ENCODE measurements around the gene SLC35E3.
"Not testable (repeated sequence)": the region's sequence is repeated elsewhere in the genome, so short reads cannot be mapped to it uniquely, and the experiment has no call there.

The SLC35E3 gene

DNA sequence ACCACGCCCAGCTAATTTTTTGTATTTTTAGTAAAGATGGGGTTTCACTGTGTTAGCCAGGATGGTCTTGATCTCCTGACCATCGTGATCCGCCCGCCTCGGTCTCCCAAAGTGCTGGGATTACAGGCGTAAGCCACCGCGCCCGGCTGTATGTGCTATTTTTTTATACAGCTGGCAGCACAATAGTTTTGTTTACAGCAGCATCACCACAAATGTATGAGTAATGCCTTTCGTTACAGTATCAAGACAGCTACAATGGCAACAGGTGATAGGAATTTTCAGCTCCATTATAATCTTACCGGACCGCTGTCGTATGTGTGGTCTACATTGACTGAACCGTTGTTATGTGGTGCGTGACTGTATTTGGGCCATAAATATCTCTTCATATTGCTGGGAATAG, 50.4 kb downstream of the SLC35E3 start:
- FAIRE-seq = no peak

DNA sequence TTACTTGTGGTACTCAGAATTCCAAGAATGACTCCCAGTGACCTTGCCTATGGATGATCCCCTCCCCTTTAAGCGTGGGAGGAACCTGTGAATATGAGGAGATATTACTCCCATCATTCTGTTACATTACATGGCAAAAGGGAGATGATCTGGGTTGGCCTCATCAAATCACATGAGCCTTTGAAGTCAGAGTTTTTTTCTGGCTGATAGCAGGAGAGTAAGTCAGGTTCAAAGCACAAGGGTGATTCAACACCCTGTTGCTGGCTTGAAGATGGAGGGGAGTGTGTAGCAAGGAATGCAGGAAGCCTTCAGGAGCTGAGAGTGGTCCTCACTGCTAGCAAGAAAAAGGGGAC, 52.9 kb downstream of the SLC35E3 start:
- no peak for FAIRE-seq

DNA sequence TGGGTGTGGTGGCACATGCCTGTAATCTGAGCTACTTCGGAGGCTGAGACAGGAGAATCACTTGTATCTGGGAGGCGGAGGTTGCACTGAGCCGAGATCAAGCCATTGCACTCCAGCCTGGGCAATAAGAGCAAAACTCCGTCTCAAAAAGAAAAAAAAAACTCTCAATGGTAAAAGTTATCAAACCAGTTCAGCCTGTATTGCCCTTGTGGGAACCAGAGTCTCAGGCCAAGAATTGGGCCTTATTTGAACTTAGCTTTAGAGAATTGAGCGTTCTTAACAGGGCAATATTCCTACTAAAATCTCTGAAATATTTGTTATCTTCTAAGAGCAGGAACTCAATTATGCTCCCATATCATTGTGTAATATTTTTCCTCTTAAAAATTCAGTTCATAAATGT, 54.3 kb downstream of the SLC35E3 start:
- no peak for FAIRE-seq

DNA sequence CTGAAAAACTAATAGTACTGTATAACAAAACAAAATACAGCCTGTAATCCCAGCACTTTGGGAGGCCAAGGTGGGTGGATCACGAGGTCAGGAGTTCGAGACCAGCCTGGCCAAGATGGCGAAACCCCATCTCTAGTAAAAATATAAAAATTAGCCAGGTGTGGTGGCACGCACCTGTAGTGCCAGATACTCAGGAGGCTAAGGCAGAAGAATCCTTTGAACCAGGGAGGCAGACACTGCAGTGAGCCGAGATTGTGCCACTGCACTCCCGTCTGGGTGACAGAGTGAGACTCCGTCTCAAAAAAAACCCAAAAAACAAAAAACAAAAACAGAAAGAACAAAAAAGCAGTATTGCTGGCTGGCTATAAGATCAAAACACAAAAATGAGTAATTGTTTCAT, 55.1 kb downstream of the SLC35E3 start:
- FAIRE-seq = not testable (repeated sequence)

DNA sequence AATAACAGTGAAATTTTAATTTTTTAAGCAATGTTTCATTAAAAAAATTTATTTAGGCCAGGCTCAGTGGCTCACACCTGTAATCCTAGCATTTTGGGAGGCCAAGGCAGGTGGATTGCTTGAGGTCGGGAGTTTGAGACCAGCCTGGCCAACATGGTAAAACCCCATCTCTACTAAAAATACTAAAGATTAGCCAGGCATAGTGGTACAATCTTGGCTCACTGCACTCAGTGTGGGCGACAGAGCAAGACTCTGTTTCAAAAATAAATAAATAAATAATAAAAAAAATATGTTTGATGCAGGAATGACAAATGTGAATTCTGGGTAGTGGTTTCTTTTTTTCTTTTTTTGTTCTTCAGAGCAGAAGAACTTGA, 56.4 kb downstream of the SLC35E3 start:
- not testable (repeated sequence) for FAIRE-seq

DNA sequence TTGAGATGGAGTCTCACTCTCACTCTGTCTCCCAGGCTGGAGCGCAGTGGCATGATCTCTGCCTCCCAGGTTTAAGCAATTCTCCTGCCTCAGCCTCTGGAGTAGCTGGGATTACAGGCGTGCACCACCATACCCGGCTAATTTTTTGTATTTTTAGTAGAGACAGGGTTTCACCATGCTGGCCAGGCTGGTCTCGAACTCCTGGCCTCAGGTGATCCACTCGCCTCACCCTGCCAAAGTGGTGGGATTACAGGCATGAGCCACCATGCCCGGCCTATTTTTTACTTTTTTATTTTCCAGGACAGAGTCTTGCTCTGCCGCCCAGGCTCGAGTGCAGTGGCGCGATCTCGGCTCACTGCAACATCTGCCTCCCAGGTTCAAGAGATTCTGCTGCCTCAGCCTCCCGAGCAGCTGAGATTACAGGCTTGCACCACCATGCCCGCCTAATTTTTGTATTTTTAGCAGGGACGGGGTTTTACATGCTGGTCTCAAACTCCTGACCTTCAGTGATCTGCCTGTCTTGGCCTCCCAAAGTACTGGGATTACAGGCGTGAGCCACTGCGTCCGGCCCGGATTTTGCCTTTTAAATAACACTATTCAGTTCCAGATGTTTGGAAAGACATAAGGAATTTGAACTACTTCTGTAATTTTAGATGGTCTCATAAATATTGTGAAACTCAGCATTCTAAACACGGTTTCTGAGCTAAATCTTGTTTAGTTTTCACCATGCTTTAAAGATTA, 57.1 kb downstream of the SLC35E3 start:
- not testable (repeated sequence) for FAIRE-seq

DNA sequence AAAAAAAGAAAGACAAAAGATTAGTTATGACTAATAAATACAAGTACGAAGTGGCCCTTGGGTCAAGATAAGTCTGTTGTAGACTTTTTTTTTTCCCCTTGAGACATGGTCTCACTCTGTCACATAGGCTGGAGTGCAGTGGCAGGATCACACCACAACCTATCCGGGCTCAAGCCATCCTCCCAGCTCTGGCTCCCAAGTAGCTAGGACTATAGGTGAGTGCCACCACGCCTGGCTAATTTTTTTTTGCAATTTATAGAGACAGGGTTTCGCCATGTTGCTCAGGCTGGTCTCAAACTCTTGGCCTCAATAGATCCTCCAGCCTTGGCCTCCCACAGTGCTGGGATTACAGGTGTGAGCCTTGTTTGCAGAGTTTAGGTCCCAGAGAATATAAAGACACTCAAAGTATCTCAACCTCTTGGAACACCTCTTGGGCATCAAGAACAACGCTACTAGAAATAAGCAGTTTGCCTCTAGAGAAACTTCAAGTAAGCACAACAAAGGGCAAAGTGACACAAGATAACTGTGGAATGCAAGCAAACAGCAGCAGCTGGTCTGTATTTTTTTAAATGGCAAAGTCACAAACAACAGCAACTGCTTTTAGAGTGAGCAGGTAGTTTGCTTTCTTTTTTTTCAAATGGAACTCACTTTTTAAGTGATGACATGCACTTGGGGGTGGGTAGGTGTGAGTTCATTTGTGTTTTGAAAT, 58.1 kb downstream of the SLC35E3 start:
- FAIRE-seq = no peak

DNA sequence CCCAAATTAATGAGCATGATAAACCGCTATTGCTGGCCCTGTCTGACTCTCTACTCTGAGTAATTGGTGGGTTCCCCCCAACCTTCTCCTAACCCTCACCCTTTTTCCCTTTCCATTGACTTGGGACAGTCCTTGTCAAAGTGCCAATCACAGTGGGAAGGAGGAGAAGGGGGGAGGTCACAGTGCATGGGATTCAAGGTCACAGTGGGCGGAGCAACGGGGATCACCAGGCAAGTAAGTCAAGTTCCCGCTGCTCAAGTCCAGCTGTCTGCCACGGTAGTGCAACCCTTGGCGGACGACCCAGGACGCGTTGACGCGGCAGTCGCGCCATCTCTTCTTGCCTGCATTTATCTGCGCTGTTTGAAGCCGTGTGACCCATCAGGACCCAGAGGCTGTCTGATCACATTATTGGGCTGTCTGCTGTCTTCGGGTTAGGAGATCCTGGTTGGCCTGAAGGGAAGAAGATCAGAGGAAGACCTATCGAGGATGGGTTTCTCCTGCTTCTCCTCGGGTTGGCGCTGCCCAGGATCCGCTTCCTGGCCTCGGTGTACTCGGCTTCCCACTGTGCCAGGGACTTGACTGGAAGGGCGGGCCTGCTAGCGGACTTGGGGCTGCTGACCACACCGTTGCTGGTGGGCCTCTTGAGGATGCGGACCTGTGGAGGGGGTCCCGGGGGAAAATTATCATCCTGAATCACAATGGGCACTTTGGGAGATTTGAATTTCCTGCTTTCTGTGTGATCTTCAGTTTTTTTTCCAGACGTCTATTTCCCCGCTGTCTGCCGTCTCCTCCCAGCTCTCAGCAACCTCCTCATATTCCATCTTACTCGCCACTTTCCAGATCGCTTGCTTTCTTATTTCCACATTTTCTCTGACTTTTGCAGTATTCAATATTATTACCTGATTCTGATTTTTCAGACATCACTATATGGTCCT, 58.9 kb downstream of the SLC35E3 start:
- no peak for FAIRE-seq

DNA sequence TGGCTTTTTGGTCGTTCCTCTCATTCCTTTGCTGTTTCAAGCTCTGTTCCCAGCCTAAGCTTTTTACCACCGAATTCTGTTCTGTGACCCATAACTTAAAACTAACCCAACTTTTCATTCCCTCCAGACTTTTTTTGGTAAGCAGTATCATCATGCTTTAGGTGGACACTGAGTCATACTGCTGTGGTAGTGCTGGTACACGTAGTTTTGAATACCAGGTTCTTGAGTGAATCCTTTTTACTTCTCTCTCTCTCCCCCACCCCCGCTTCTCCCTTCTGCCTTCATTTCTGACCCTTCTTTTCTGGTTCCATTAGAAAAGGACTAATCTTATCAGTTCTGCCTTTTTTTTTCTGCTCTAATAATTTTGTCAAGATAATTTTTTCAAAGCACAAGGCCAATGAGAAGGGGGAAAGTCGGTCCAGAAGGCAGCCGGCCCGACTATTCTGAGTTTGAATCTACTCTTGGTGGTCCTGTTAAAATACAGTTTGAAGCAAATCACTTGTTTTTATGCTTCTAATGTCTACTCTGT, 59.7 kb downstream of the SLC35E3 start:
- no peak for FAIRE-seq

DNA sequence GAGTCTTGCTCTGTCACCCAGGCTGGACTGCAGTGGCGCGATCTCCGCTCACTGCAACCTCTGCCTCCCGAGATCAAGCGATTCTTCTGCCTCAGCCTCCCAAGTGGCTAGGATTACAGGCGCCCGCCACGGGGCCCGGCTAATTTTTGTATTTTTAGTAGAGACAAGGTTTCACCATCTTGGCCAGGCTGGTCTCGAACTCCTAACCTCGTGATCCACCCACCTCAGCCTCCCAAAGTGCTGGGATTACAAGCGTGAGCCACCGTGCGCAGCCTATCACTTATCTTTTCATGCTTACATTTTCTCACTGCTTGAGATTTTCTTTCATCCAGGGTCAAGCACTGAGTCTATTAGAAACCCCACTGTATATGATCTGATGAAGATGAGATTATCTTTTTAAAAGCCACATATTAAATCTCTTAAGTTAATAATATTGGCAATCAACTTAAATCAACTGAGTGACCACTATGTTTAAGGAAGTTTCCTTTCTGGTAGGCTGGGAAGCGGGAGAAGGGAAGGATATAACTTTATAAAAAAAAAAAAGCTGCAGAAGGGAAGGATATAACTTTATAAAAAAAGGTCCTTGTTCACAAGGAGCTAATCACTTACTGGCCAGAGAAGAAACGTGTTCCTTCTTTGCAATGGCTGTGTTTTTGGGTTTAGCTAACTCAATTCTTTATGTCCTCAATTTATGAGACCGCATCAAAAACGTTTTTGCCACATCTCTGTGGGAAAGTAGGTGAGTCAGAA, 60.7 kb downstream of the SLC35E3 start:
- no peak for FAIRE-seq

DNA sequence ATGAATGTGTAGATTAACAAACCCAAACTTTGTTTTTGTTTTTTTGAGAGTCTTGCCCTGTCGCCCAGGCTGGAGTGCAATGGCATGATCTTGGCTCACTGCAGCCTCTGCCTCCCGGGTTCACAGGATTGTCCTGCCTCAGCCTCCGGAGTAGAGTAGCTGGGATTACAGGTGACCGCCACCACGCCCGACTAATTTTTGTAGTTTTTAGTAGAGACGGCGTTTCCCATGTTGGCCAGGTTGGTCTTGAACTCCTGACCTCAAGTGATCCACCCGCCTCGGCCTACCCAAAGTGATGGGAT, 61.2 kb downstream of the SLC35E3 start:
- FAIRE-seq = not testable (repeated sequence)

DNA sequence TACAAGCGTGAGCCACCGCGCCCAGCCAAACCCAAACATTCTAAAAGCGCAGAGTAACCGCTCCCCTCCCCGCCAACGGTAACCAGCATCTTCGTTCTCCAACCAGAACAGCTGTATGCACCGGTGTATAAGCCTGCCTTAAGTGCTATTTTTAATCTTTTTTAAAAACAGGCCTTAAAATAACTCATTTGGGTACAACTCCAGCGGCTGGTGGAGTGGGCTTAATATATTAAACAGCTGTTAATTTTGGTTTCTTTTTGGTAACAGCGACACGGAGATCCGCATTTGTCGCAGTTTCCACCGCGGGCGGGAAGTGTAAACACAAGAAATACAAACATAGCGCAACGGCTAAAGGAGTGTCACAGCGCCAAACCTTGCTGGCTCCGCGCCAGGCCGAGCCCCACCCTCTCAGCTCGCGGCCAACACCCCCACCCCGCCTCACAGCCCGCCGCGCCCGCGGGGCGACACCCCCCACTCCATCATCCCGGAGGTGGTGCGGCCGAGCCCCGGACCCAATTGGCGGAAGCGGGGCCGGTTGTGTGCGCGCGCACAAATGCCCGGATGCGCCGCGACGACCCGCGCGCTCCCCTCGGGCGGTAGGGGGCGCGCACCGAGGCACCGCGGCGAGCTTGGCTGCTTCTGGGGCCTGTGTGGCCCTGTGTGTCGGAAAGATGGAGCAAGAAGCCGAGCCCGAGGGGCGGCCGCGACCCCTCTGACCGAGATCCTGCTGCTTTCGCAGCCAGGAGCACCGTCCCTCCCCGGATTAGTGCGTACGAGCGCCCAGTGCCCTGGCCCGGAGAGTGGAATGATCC, 61.8 kb downstream of the SLC35E3 start, which contains the start of gene MDM2:
Gene MDM2 (plus strand): TSS at position 602 of the 812 bp plus-strand sequence. CDS start 301 bp downstream, outside the sequence.
- no peak for FAIRE-seq

DNA sequence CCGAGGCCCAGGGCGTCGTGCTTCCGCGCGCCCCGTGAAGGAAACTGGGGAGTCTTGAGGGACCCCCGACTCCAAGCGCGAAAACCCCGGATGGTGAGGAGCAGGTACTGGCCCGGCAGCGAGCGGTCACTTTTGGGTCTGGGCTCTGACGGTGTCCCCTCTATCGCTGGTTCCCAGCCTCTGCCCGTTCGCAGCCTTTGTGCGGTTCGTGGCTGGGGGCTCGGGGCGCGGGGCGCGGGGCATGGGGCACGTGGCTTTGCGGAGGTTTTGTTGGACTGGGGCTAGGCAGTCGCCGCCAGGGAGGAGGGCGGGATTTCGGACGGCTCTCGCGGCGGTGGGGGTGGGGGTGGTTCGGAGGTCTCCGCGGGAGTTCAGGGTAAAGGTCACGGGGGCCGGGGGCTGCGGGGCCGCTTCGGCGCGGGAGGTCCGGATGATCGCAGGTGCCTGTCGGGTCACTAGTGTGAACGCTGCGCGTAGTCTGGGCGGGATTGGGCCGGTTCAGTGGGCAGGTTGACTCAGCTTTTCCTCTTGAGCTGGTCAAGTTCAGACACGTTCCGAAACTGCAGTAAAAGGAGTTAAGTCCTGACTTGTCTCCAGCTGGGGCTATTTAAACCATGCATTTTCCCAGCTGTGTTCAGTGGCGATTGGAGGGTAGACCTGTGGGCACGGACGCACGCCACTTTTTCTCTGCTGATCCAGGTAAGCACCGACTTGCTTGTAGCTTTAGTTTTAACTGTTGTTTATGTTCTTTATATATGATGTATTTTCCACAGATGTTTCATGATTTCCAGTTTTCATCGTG, 62.6 kb downstream of the SLC35E3 start:
- peak; percentile 49 for FAIRE-seq

DNA sequence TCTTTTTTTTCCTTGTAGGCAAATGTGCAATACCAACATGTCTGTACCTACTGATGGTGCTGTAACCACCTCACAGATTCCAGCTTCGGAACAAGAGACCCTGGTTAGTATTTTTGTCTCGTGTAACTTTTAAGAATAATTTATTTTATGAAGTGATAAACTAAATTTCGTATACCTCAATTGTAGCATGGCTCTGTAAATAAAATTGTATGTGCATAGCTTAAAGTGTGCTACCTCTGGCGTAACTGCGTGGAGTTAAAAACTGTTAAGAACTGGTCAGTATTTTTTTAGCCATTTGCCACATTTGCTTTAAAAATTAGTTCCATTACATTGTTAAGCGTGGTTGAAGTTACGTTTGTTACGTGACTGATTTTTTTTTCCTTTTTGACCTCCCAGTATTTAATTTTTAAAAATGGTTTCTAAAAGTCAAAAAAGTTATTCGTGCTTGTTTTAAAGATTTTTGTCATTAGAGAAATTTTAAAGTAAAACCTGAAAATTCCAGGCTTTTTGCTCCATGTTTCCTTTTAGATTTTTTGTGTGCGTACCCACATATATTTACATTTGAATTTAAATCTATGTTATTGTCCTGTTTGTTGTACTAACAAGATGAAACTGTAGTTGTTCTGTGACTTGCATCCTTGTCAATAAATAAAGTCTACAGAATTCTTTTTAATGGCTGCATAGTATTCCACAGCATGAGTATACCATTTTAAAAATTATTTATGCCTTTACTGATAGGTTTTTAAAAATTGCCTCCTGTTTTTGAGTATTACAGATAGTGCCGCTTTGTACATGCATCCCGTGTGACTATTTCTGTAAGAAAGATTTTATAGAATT, 63.4 kb downstream of the SLC35E3 start:
- no peak for FAIRE-seq

DNA sequence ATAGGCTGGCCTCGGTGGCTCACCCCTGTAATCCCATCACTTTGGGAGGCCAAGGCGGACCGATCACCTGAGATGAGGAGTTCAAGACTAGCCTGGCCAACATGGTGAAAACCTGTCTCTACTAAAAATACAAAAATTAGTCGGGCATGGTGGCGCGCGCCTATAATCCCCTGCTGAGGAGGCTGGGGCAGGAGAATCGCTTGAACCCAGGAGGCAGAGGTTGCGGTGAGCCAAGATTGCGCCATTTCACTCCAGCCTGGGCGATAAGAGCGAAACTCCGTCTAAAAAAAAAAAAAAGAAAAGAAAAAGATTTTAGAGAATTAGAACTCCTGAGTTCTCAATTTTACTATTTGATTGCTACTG, 64.0 kb downstream of the SLC35E3 start:
- not testable (repeated sequence) for FAIRE-seq

DNA sequence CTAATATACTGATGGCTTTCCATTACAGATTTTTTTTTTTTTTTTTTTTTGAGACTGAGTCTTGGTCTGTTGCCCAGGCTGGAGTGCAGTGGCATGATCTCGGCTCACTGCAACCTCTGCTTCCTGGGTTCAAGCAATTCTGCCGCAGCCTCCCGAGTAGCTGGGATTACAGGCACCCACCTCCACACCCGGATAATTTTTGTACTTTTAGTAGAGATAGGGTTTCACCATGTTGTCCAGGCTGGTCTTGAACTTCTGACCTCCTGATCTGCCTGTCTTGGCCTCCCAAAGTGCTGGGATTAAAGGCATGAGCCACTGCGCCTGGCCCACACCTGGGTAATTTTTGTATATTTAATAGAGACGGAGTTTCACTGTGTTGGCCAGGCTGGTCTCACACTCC, 65.6 kb downstream of the SLC35E3 start:
- not testable (repeated sequence) for FAIRE-seq

DNA sequence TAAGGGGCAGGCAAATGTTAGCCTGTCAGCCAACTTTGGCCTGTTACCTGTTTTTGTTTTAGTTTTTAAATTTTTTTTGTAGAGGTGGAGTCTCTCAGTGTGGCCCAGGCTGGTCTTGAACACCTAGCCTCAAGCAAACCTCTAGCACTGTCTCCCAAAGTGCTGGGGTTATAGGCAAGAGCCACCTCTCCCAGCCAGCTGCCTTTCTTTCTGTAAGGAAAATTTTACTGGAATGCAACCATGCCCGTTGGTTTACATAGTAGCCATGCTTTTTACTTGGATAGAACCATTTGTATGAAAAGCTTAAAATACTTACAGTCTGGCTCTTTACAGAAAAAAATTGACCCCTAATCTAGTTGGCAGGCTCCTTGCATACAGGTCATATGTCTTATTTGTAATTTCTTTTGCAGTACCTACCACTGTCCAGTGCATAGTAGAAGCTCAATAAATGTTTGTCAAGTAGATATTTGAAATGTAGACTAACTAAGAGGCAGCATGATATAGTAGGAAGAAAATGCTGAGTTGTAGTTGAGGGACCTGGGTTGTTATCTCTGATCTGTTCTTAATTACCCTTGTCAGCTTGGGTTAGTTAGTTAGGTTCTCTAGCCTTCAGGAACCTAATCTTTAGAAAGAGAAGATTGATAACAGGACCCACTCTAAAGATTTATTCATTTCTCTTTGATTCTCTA, 66.7 kb downstream of the SLC35E3 start:
- FAIRE-seq = no peak

DNA sequence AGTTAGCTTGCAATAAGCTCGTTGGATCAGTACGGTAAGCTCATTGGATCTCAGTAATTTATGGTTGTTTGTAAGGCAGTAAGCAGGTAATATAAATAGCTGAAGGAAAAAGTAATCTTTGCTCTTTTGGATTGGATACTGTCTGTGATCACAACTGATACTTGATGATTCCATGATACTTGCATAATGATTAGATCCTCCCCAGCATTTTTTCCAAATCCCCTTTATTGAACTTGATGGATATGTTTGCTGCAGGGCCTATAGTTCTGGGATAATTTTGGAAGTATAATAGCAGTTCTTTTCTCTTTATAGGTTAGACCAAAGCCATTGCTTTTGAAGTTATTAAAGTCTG, 67.2 kb downstream of the SLC35E3 start:
- no peak for FAIRE-seq

DNA sequence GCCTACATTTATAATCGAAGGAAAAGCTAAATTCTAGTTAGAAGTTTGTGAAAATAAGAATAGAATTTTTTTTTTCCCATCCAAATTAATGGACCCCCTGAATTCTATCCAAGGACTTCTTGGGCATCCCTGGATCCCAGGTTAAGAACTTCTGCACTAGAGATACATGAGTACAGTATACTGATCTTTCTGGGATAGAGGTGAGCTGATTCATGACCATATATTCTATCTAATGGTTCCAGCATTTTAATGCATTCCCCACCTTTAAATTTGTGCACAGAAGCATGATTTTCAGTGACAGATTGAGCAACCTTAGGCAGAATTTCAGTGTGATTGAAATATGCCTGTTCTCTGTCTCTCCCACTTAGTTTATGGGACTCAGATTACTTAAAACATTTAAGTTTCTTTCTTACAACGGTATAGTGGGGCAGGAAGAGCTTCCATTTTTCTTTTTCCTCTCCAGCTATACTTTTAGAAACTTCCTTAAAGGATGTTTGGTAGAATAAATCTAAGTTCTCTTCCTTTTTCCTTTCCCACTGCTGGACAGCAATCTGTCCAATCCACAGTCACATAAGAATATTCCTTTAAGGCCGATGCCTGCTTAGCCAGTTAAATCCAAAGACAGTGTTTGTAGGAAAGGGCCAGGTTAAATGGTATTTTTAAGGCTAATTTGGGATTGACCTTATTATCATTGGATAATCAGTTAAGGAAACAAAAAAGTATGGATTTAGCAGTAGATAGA, 68.7 kb downstream of the SLC35E3 start:
- FAIRE-seq = no peak

All from A204.1 (cell line).